Urinary bladder (tissue), 4 donors: ENCODE measurements around the gene VPS41. TPM values are rescaled to one million over a fixed set of nuclear protein-coding genes. Genes with fewer than 3 reads are reported as not detected.

Source experiments
- DNase-seq: peaks from one replicate; pipeline ENCODE4 v3.0.0-alpha.2; 2015; ENCODE audit errors: extremely low spot score
- H3K27ac ChIP-seq: one replicate; pipeline ENCODE4 v1.5.1; 2013; ENCODE audit warnings: low read depth, mild to moderate bottlenecking, moderate library complexity
- H3K36me3 ChIP-seq: one replicate; pipeline ENCODE4 v1.6.1; 2013; ENCODE audit warnings: mild to moderate bottlenecking, moderate library complexity; ENCODE audit not compliant: insufficient read depth
- H3K4me1 ChIP-seq: one replicate; pipeline ENCODE4 v1.6.1; 2013; ENCODE audit warnings: mild to moderate bottlenecking, moderate library complexity; ENCODE audit not compliant: insufficient read depth
- H3K4me3 ChIP-seq: one replicate; pipeline ENCODE4 v1.5.1; 2013; ENCODE audit warnings: low read depth, low read length
- WGBS: extraction: QIAGEN DNeasy Blood & Tissue Kit; methylation state at CpG from one replicate; pipeline ENCODE4 v1.1.7; 2013; 5-methylcytosine and 5-hydroxymethylcytosine counted together
- polyA plus RNA-seq: library from polyadenylated mRNA; stranded (reverse); fragments of 200-250 nt; gene quantifications from one replicate; pipeline ENCODE4 v1.2.3, GENCODE V29; 2013
- total RNA-seq: library from RNA; depleted of rRNA; stranded (reverse); fragments of >200 nt; gene quantifications from one replicate; pipeline ENCODE4 v1.2.3, GENCODE V29; 2014
- donor health status: healthy with polysubstance abuse.
- donor health status: healthy.

Gene VPS41
- total and polyA plus RNA-seq, 2 donors, result 20.3 to 74.2 TPM

DNA sequence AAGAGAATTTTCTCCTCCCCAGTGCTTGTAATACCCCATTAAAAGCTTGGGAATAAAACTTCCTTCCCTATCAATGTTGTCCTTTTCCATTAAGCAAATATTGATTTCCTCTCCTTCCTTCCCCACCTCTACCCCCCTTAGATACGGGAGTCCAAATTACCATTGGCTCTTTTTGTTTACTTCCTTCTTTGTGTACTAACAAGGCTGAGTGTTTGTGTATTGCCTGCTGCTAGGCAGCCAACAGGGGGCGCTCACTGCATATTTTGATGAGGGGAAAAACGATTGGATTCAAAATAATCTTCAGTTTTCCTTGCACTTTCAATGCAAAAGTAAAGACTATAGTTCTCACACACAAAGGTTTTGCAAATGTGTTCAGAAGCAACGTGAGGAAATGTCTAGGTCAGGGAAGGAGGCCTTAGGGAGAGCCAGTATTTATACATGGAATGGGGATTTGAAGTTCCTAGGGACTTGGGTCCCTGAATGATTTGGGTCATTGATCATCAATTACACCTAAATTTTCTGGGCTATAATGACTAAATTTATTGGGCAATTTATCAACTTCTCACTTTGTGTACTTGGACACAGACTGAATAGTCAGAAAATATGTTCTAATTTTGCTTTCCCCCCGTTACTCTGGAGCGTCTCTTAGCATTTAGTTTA lies 23.6 kb upstream of the VPS41 start:
- DNase-seq, result no peak
- 32% methylated on average over 6 of the region's 6 CpGs for WGBS
- H3K27ac ChIP-seq, result no peak overlapping the region
- no peaks in the 10 kb centered on the region for H3K4me1 ChIP-seq
- no peak overlapping the region for H3K4me3 ChIP-seq
- no peaks in the 10 kb centered on the region for H3K36me3 ChIP-seq

DNA sequence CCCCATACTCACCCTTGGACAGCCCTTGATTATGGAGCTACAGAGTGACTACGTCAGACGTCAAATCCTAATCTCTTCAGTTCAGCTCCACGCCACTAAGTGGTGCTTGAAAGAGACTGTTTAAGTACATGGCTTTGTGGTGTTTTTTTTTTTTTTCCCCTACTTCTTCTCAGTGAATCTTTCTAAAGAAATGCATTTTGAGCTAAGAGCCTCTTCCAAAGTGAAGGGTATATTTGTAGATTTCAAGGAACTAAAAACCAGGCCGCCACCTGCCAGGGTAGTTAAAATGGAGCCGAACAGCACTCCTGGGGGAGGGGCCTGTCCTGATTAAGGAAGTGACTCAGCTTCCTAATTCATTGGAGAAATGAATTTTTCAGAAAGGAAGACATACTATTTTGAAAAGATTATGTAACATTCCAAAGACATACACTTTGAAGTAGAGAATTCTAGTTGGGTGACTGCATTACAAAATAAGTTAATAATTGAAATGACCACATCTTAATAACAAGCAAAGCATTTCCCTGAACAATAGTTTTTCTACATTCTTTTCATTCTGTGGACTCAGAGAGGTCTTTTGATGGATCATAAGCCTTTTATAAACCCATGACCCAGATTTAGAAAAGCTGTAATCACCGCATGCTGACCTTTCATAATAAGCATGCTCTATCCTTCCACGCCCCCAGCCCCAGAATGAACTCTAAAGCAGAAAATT lies 20.6 kb upstream of the VPS41 start:
- Histone ChIP-seq H3K4me3 (no peak overlapping the region), H3K27ac (no peak overlapping the region), H3K4me1 (no peaks in the 10 kb centered on the region), H3K36me3 (no peaks in the 10 kb centered on the region)
- 74% methylated on average over 7 of the region's 7 CpGs for WGBS
- DNase-seq, result no peak

GRCh38 chr7:38928506-38928905 lies 19.5 kb upstream of the VPS41 start:
- no peaks in the 10 kb centered on the region for H3K4me1 ChIP-seq
- H3K4me3 ChIP-seq, result no peak overlapping the region
- 94% methylated on average over 3 of the region's 3 CpGs for WGBS
- DNase-seq, result no peak
- no peak overlapping the region for H3K27ac ChIP-seq
- no peaks in the 10 kb centered on the region for H3K36me3 ChIP-seq

DNA sequence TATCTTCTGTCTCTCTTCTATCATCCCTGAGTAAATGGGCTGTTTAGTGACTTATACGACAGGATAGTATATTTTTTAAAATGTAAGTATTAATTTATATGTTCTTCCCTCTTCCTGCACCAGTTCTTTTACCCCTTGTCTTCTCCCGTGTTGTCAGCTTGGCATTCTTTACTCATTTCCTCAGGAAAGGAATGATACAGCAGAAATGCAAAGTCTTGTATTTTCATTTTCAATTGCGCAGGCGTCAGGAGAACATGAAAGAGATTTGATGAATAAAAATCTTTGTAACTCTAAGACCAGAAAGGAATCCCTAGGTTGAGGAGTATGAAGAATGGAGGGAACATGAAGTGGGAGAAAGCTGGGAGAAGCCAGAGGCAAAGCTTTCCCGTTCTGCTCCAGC lies 18.8 kb upstream of the VPS41 start:
- H3K36me3 ChIP-seq, result no peaks in the 10 kb centered on the region
- DNase-seq, result no peak
- 77% methylated on average over 5 of the region's 5 CpGs for WGBS
- no peak overlapping the region for H3K27ac ChIP-seq
- H3K4me3 ChIP-seq, result no peak overlapping the region
- no peaks in the 10 kb centered on the region for H3K4me1 ChIP-seq

DNA sequence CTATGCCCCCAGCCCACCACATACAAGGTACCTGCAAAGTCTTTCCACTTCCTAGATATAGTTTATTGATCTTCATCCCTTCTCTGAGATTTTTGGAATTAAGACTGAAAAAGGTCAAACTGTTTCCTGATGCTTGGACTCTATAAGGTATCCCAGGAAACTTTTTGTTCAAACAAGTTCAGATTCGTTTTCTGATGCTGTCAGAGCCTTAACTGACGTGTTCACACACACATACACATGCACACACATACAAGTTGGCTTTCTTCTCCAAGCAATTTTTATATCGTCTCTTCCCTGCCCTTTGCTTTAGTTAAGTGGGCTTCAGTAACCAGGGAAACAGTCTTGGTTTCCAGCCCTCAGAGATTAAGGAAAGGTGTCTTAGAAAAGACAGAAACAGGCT lies 11.7 kb upstream of the VPS41 start:
- Histone ChIP-seq H3K36me3 (no peaks in the 10 kb centered on the region), H3K4me3 (no peak overlapping the region), H3K4me1 (no peaks in the 10 kb centered on the region), H3K27ac (no peak overlapping the region)
- WGBS, result 65% methylated on average over 3 of the region's 3 CpGs
- DNase-seq, result no peak

GRCh38 chr7:38916396-38916795 lies 7.4 kb upstream of the VPS41 start:
- no peak for DNase-seq
- Histone ChIP-seq H3K36me3 (no peaks in the 10 kb centered on the region), H3K4me3 (no peak overlapping the region), H3K27ac (no peak overlapping the region), H3K4me1 (no peaks in the 10 kb centered on the region)
- WGBS, result 82% methylated on average over 1 of the region's 1 CpG

DNA sequence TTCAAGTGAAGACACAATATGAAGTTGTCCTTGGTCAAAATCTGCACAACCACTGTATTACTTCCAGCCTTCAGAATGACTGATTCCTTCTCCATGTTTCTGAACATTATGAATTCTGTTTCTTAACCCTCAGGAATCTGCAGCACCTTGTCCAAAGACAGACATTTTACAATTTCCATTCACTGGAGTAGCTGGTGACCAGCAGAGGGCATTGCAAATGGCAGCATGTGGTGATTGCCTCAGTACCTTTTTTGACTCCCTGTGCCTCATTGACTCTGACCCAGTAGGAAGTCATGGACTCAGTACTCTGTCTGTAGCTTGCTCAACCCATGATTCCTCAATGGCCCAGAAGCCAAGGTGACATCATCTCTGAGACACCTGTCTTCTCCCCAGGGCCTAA lies 879 bp upstream of the VPS41 start:
- no peak for DNase-seq
- Histone ChIP-seq H3K27ac (no peak overlapping the region), H3K36me3 (no peaks in the 10 kb centered on the region), H3K4me1 (no peaks in the 10 kb centered on the region), H3K4me3 (no peak overlapping the region)

GRCh38 chr7:38907766-38908165 lies 1.2 kb downstream of the VPS41 start:
- no peak for DNase-seq
- H3K4me1 ChIP-seq, result no peaks in the 10 kb centered on the region
- H3K4me3 ChIP-seq, result no peak overlapping the region
- 44% methylated on average over 1 of the region's 1 CpG for WGBS
- no peaks in the 10 kb centered on the region for H3K36me3 ChIP-seq
- no peak overlapping the region for H3K27ac ChIP-seq

- no peaks in the 10 kb centered on the region for H3K36me3 ChIP-seq
- no peak for DNase-seq
- WGBS, result 86% methylated on average over 3 of the region's 3 CpGs
Observed at GRCh38 chr7:38907066-38907465, 1.9 kb downstream of the VPS41 start.

GRCh38 chr7:38905056-38905759 lies 3.8 kb downstream of the VPS41 start:
- H3K27ac ChIP-seq, result no peak overlapping the region
- H3K4me1 ChIP-seq, result no peaks in the 10 kb centered on the region
- no peak overlapping the region for H3K4me3 ChIP-seq
- no peak for DNase-seq
- WGBS, result 63% methylated on average over 3 of the region's 3 CpGs
- H3K36me3 ChIP-seq, result no peaks in the 10 kb centered on the region

More at GRCh38 chr7:38907066-38907465, 1.9 kb downstream of the VPS41 start:
- H3K4me3 ChIP-seq, result no peak overlapping the region
- H3K27ac ChIP-seq, result no peak overlapping the region
- H3K4me1 ChIP-seq, result no peaks in the 10 kb centered on the region

- no peak overlapping the region for H3K4me3 ChIP-seq
- no peaks in the 10 kb centered on the region for H3K4me1 ChIP-seq
- no peaks in the 10 kb centered on the region for H3K36me3 ChIP-seq
- no peak for DNase-seq
- H3K27ac ChIP-seq, result no peak overlapping the region
Observed at GRCh38 chr7:38903057-38903456, 5.9 kb downstream of the VPS41 start.

- DNase-seq, result no peak
- Histone ChIP-seq H3K36me3 (no peaks in the 10 kb centered on the region), H3K27ac (no peak overlapping the region), H3K4me3 (no peak overlapping the region), H3K4me1 (no peaks in the 10 kb centered on the region)
- 92% methylated on average over 2 of the region's 2 CpGs for WGBS
Observed at GRCh38 chr7:38902449-38902848, 6.5 kb downstream of the VPS41 start.

DNA sequence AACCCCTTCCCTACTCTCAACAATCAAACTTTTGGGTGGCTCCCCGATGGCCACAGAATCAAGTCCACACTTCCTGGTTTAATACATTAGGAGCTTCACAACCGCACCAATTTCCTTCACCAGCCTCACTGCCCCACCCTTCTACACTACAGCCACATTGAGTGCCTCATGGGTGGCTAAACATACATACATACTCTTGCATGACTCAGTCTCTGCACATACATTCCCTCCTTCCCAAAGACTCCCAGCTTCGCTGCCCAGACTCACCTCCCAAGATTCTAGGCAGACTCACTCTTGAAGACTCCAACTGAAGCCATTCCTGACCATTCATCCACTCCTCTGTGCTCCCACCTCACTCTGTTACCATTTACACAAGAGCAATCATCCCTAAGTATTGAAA lies 15.9 kb downstream of the VPS41 start:
- WGBS, result 94% methylated on average over 3 of the region's 3 CpGs
- Histone ChIP-seq H3K27ac (no peak overlapping the region), H3K4me3 (no peak overlapping the region), H3K36me3 (peaks cover 3% of the 10 kb centered on the region), H3K4me1 (no peaks in the 10 kb centered on the region)
- DNase-seq, result no peak

DNA sequence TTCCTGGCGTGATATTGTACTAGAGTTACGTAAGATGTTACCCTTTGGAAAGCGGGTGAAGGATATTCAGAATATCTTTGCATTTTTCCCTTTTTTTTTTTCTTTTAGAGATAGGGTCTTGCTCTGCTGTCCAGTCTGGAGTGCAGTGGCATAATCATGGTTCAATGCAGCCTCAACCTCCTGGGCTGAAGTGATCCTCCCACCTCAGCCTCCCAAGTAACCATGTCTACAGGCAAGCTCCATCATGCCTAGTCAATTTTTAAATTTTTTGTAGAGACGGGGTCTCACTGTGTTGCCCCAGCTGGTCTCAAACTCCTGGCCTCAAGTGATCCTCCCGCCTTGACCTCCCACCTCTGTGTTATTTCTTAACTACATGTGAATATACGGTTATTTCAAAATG lies 18.4 kb downstream of the VPS41 start:
- Histone ChIP-seq H3K27ac (no peak overlapping the region), H3K4me1 (no peaks in the 10 kb centered on the region), H3K4me3 (no peak overlapping the region), H3K36me3 (no peaks in the 10 kb centered on the region)
- DNase-seq, result no peak
- WGBS, result 82% methylated on average over 6 of the region's 6 CpGs
